Osteoblast (primary cell): Measurements from ENCODE around the gene CAMK2G. TPM values are rescaled to one million over a fixed set of nuclear protein-coding genes. Genes with fewer than 3 reads are reported as not detected.

Experiments used
- DNase-seq: peaks from one replicate; pipeline ENCODE4 v3.0.0; 2011; ENCODE audit warnings: low spot score, mixed read lengths; ENCODE audit not compliant: insufficient read length; ENCODE audit errors: missing footprints
- H2AFZ ChIP-seq: 2 replicates; pipeline ENCODE4 v1.6.0; 2011; ENCODE audit warnings: mild to moderate bottlenecking, low read length
- H3K27ac ChIP-seq: 2 replicates; pipeline ENCODE4 v1.5.1; 2011; ENCODE audit warnings: mild to moderate bottlenecking, low read depth, low read length, moderate library complexity
- H3K27me3 ChIP-seq: 2 replicates; pipeline ENCODE4 v1.6.0; 2012; ENCODE audit warnings: mild to moderate bottlenecking, control low read depth, inconsistent platforms, low read length, moderate library complexity; ENCODE audit not compliant: insufficient read depth
- H3K36me3 ChIP-seq: 2 replicates; pipeline ENCODE4 v1.5.1; 2011; ENCODE audit warnings: mild to moderate bottlenecking, low read length, control low read depth, moderate library complexity; ENCODE audit not compliant: insufficient read depth
- H3K4me1 ChIP-seq: 2 replicates; pipeline ENCODE4 v1.5.1; 2011; ENCODE audit warnings: mild to moderate bottlenecking, low read length, control low read depth, moderate library complexity; ENCODE audit not compliant: insufficient read depth
- H3K4me2 ChIP-seq: 2 replicates; pipeline ENCODE4 v1.6.0; 2011; ENCODE audit warnings: mild to moderate bottlenecking, low read length; ENCODE audit not compliant: insufficient read depth
- H3K4me3 ChIP-seq: fragments of 200-600 bp; sonication (generic); 3 replicates; pipeline ENCODE4 v1.5.1; 2012; ENCODE audit warnings: mild to moderate bottlenecking, low read length, inconsistent platforms; ENCODE audit not compliant: insufficient read depth
- H3K79me2 ChIP-seq: 2 replicates; pipeline ENCODE4 v1.6.0; 2012; ENCODE audit warnings: mild to moderate bottlenecking, low read length, control low read depth, inconsistent platforms; ENCODE audit not compliant: insufficient read depth
- H3K9me3 ChIP-seq: 2 replicates; pipeline ENCODE4 v1.5.1; 2011; ENCODE audit warnings: low read depth, low read length, control low read depth
- H4K20me1 ChIP-seq: 2 replicates; pipeline ENCODE4 v1.6.0; 2012; ENCODE audit warnings: mild to moderate bottlenecking, low read length, control low read depth; ENCODE audit not compliant: insufficient read depth
- CTCF ChIP-seq: IDR thresholded peaks from 2 replicates; pipeline ENCODE4 v1.5.1; 2011; ENCODE audit warnings: mild to moderate bottlenecking, low read depth, low read length, moderate library complexity; ENCODE audit errors: extremely low read depth
- total RNA-seq: library from RNA; depleted of rRNA; stranded (reverse); fragments of >200 nt; gene quantifications from 2 replicates; pipeline ENCODE4 v1.2.3, GENCODE V29; 2012

Gene CAMK2G
- total RNA-seq, 1 donor: 22.4 TPM

DNA sequence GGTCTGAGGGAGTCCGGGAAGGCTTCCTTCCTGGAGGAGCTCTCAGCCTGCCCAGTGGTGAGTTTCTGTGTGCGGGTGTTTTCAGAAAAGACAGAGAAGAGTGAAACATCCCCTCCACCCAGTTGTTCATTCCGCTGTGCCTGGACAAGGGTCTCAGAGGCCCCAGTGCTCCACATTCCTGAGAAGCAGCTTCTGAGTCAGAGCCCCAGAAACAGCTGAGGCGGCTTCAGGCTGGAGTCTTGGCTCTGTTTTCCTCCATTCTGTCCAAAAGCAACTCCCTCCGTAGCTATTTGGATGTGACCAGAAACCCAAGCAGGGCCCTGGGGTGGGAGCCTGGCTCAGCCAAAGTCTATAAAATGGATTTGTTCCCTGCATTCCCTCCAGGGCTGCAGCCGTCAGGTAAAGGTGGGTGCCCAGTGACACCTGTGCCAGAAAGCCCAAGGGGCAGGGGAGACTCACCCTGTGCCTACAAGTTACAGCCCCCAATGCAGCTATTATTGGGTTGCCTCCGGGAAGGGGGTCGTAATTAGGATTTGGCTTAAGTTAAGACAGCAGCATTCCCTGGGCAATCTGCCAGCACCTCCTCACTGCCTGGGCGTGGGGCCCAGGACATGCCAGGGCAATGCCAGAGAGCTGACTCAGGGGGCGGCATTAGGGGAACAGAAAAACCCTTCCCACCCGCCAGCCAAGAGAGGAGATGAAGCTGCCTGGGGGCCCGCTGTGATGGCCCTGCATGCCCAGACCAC lies 13.1 kb upstream of the CAMK2G start:
- Histone ChIP-seq H3K4me1 (peaks cover 34% of the 10 kb centered on the region), H2AFZ (no peak overlapping the region), H3K9me3 (no peaks in the 10 kb centered on the region), H3K36me3 (no peaks in the 10 kb centered on the region), H3K27ac (peak overlapping the region; percentile 83), H3K4me2 (peak overlapping the region; percentile 75), H3K4me3 (peak overlapping the region; percentile 45), H3K79me2 (no peaks in the 10 kb centered on the region), H3K27me3 (no peaks in the 10 kb centered on the region), H4K20me1 (no peaks in the 10 kb centered on the region)
- TF ChIP-seq CTCF: no peak
- DNase-seq: peak; percentile 85

GRCh38 chr10:73886661-73887293 lies 12.4 kb upstream of the CAMK2G start:
- peak overlapping the region; percentile 83 for H3K27ac ChIP-seq
- peak overlapping the region; percentile 75 for H3K4me2 ChIP-seq
- H3K79me2 ChIP-seq: no peaks in the 10 kb centered on the region
- no peaks in the 10 kb centered on the region for H3K27me3 ChIP-seq
- H2AFZ ChIP-seq: peak overlapping the region; percentile 10
- TF ChIP-seq CTCF: no peak
- peak; percentile 38 for DNase-seq
- no peaks in the 10 kb centered on the region for H3K9me3 ChIP-seq
- peaks cover 32% of the 10 kb centered on the region for H3K4me1 ChIP-seq
- no peaks in the 10 kb centered on the region for H4K20me1 ChIP-seq
- no peaks in the 10 kb centered on the region for H3K36me3 ChIP-seq
- peak overlapping the region; percentile 45 for H3K4me3 ChIP-seq

GRCh38 chr10:73886085-73886529 lies 11.8 kb upstream of the CAMK2G start:
- Histone ChIP-seq H3K4me1 (peaks cover 32% of the 10 kb centered on the region), H3K27me3 (no peaks in the 10 kb centered on the region), H3K9me3 (no peaks in the 10 kb centered on the region), H3K79me2 (no peaks in the 10 kb centered on the region), H3K4me3 (no peak overlapping the region), H3K4me2 (no peak overlapping the region), H2AFZ (no peak overlapping the region), H3K27ac (peak overlapping the region; percentile 83), H3K36me3 (no peaks in the 10 kb centered on the region), H4K20me1 (no peaks in the 10 kb centered on the region)
- TF ChIP-seq CTCF: peak; percentile 95
- DNase-seq: peak; percentile 77

GRCh38 chr10:73884017-73884416 lies 9.7 kb upstream of the CAMK2G start:
- Histone ChIP-seq H3K4me2 (no peak overlapping the region), H3K4me1 (peaks cover 30% of the 10 kb centered on the region), H4K20me1 (no peaks in the 10 kb centered on the region), H3K27me3 (no peaks in the 10 kb centered on the region), H3K79me2 (no peaks in the 10 kb centered on the region), H3K9me3 (no peaks in the 10 kb centered on the region), H3K36me3 (no peaks in the 10 kb centered on the region), H2AFZ (no peak overlapping the region), H3K27ac (no peak overlapping the region), H3K4me3 (no peak overlapping the region)
- TF ChIP-seq CTCF: no peak
- no peak for DNase-seq
